ENCODE data around the gene ADGRL2. TPM values are rescaled to one million over a fixed set of nuclear protein-coding genes. Genes with fewer than 3 reads are reported as not detected.

ADGRL2 gene
- total RNA-seq = 2.5 and 12.1 TPM in 2 replicates

DNA sequence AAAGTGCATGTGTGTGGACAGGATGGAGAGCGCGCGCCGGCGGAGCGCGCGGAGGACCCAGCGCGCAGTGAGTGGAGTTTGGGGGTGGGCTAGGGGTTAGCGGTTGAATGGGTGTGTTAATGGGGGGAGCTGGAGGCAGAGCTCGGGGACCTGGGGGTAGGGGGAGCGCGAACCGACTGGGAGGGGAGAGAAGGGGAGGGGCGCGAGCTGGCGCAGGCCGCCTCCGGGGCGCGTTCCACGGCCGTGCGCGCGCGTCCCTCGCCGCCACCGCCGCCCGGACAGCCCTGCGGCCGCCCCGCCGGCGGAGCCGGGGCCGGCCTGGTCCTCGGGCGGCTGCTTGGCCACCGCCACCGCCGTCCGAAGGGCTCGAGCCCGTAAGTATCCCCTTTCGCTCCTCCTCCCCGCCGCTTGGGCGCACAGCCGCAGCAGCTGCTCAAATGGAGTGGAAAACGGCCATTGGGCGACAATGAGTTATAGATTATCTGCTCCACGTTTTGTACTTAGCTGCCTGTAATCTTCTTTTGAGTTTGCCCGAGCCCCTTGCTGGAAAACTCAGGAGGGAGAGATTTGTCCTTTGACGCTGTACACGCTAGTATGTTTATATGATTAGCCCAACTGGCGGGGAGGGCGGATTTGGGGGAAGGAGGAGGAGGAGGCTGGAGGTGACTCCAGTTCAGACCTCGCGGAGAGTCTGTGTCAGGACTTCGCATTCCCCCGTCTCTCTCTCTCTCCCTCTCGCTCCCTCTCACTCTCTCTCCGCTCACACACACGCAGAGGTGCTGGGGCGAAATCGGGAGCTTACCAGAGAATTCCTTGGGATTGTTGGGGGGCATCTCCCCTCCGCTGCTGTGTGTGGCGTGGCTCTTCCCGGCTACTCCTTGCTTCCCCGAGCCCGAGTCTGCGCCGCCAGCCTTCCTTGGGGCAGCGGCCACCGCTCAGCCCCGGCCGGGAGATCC lies at the start of gene ADGRL2:
TSS of gene ADGRL2 (plus strand) at position 240 of the 956 bp plus-strand sequence. CDS start 36,051 bp downstream, outside the sequence.

